ENCODE data around the gene PRKCE.

Gene PRKCE

GRCh38 chr2:46058140-46058539 lies 406.7 kb downstream of the PRKCE start:
- DNase-seq (ENCODE audit: low spot score): no peak
- in situ Hi-C loops (cut with MboI; ENCODE audit: low sequenced_read_pairs, unreplicated experiment): no loop called here
- TF ChIP-seq CTCF (IDR thresholded peaks at IDR 0.05; ENCODE audit: borderline replicate concordance, control extremely low read depth, extremely low read depth, insufficient read depth, missing control alignments): no peak

GRCh38 chr2:46062637-46063412 lies 411.4 kb downstream of the PRKCE start:
- in situ Hi-C loops (cut with MboI; ENCODE audit: low sequenced_read_pairs, unreplicated experiment): no loop called here
- peak; percentile 71 for DNase-seq (ENCODE audit: low spot score)
- peak; percentile 85 for TF ChIP-seq CTCF (IDR thresholded peaks at IDR 0.05; ENCODE audit: borderline replicate concordance, control extremely low read depth, extremely low read depth, insufficient read depth, missing control alignments)

DNA sequence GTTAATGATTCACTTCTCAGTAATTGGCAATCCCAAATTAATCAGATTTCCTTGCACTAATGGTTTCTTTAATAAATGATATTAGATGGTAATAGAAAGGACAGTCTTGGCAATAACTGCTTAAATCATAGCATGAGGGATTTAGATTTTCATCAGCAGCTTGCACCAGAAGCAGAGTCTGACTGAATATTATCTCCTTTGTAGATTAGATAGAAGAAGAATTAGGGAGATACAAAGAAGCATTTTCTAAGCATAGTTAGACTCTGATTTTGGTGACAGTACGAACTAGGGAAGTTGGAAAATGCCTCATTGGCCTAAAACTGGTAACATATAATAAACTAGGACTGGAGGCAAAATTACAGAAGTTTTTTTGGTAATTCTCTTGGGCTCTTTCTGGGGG lies 412.9 kb downstream of the PRKCE start:
- TF ChIP-seq CTCF (IDR thresholded peaks at IDR 0.05; ENCODE audit: borderline replicate concordance, control extremely low read depth, extremely low read depth, insufficient read depth, missing control alignments): no peak
- in situ Hi-C loops (cut with MboI; ENCODE audit: low sequenced_read_pairs, unreplicated experiment): no loop called here
- no peak for DNase-seq (ENCODE audit: low spot score)

DNA sequence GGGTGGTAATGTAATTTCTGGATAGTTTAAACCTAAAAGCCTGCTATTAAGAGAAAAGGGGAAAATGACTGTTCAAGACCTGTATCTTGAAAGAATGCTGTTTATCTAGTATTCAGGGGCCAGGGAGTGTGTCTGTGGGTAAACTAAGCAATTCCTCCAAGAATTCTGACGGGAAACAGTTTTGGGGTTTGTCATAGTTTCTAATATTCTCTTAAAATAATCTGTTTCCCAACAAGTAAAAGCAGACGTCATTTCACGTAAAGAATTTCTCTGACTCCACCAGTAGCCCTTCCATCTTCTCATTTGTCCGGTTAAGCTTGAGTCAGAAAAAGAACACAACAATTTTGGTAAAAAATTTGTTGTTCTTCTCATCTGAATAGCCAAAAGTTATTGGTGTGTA lies 413.7 kb downstream of the PRKCE start:
- DNase-seq (ENCODE audit: low spot score): no peak
- in situ Hi-C loops (cut with MboI; ENCODE audit: low sequenced_read_pairs, unreplicated experiment): no loop called here
- no peak for TF ChIP-seq CTCF (IDR thresholded peaks at IDR 0.05; ENCODE audit: borderline replicate concordance, control extremely low read depth, extremely low read depth, insufficient read depth, missing control alignments)

- in situ Hi-C loops (cut with MboI; ENCODE audit: low sequenced_read_pairs, unreplicated experiment): no loop called here
- DNase-seq (ENCODE audit: low spot score): no peak
- TF ChIP-seq CTCF (IDR thresholded peaks at IDR 0.05; ENCODE audit: borderline replicate concordance, control extremely low read depth, extremely low read depth, insufficient read depth, missing control alignments): no peak
Observed at GRCh38 chr2:46066116-46066515, 414.6 kb downstream of the PRKCE start.

GRCh38 chr2:46066601-46067000 lies 415.1 kb downstream of the PRKCE start:
- in situ Hi-C loops (cut with MboI; ENCODE audit: low sequenced_read_pairs, unreplicated experiment): no loop called here
- TF ChIP-seq CTCF (IDR thresholded peaks at IDR 0.05; ENCODE audit: borderline replicate concordance, control extremely low read depth, extremely low read depth, insufficient read depth, missing control alignments): no peak
- DNase-seq (ENCODE audit: low spot score): no peak
